ENCODE results near the gene PMEPA1.

Gene PMEPA1

GRCh38 chr20:57734754-57735153 is 24.9 kb upstream of the PMEPA1 start:
- no peak for TF ChIP-seq FOXP2 (optimal IDR thresholded peaks at IDR 0.05; ENCODE audit: borderline replicate concordance, extremely low read depth, extremely low read length, insufficient read depth)
- no peak for TF ChIP-seq TAF1 (IDR thresholded peaks at IDR 0.05; ENCODE audit: borderline replicate concordance, insufficient read depth, low read length)
- no peak for TF ChIP-seq SIN3A (IDR thresholded peaks at IDR 0.05; ENCODE audit: borderline replicate concordance, insufficient read depth, low read length)
- TF ChIP-seq POLR2AphosphoS5 (IDR thresholded peaks at IDR 0.05; ENCODE audit: low read depth, low read length), result no peak
- TF ChIP-seq REST (IDR thresholded peaks at IDR 0.05; ENCODE audit: insufficient read depth in 1 of 2, low read depth in 2 of 2, low read length in 2 of 2), result no peak

GRCh38 chr20:57732226-57732625 is 22.4 kb upstream of the PMEPA1 start:
- TF ChIP-seq FOXP2 (optimal IDR thresholded peaks at IDR 0.05; ENCODE audit: borderline replicate concordance, extremely low read depth, extremely low read length, insufficient read depth), result no peak
- no peak for TF ChIP-seq POLR2AphosphoS5 (IDR thresholded peaks at IDR 0.05; ENCODE audit: low read depth, low read length)
- no peak for TF ChIP-seq TAF1 (IDR thresholded peaks at IDR 0.05; ENCODE audit: borderline replicate concordance, insufficient read depth, low read length)

- TF ChIP-seq FOXP2 (optimal IDR thresholded peaks at IDR 0.05; ENCODE audit: borderline replicate concordance, extremely low read depth, extremely low read length, insufficient read depth) (no peak), TAF1 (IDR thresholded peaks at IDR 0.05; ENCODE audit: borderline replicate concordance, insufficient read depth, low read length) (no peak), REST (IDR thresholded peaks at IDR 0.05; ENCODE audit: insufficient read depth in 1 of 2, low read depth in 2 of 2, low read length in 2 of 2) (no peak), POLR2AphosphoS5 (IDR thresholded peaks at IDR 0.05; ENCODE audit: low read depth, low read length) (no peak), SIN3A (IDR thresholded peaks at IDR 0.05; ENCODE audit: borderline replicate concordance, insufficient read depth, low read length) (no peak)
Measured at GRCh38 chr20:57728762-57729161, 18.9 kb upstream of the PMEPA1 start.

- TF ChIP-seq REST (IDR thresholded peaks at IDR 0.05; ENCODE audit: insufficient read depth in 1 of 2, low read depth in 2 of 2, low read length in 2 of 2) (no peak), FOXP2 (optimal IDR thresholded peaks at IDR 0.05; ENCODE audit: borderline replicate concordance, extremely low read depth, extremely low read length, insufficient read depth) (no peak), SIN3A (IDR thresholded peaks at IDR 0.05; ENCODE audit: borderline replicate concordance, insufficient read depth, low read length) (no peak), POLR2AphosphoS5 (IDR thresholded peaks at IDR 0.05; ENCODE audit: low read depth, low read length) (no peak), TAF1 (IDR thresholded peaks at IDR 0.05; ENCODE audit: borderline replicate concordance, insufficient read depth, low read length) (no peak)
Measured at GRCh38 chr20:57727863-57728262, 18.0 kb upstream of the PMEPA1 start.

GRCh38 chr20:57725636-57726035 is 15.8 kb upstream of the PMEPA1 start:
- TF ChIP-seq REST (IDR thresholded peaks at IDR 0.05; ENCODE audit: insufficient read depth in 1 of 2, low read depth in 2 of 2, low read length in 2 of 2), result no peak
- no peak for TF ChIP-seq TAF1 (IDR thresholded peaks at IDR 0.05; ENCODE audit: borderline replicate concordance, insufficient read depth, low read length)
- TF ChIP-seq SIN3A (IDR thresholded peaks at IDR 0.05; ENCODE audit: borderline replicate concordance, insufficient read depth, low read length), result no peak
- TF ChIP-seq POLR2AphosphoS5 (IDR thresholded peaks at IDR 0.05; ENCODE audit: low read depth, low read length), result no peak
- TF ChIP-seq FOXP2 (optimal IDR thresholded peaks at IDR 0.05; ENCODE audit: borderline replicate concordance, extremely low read depth, extremely low read length, insufficient read depth), result no peak

Data from PFSK-1 (cell line).